Vagina (tissue), 2 donors: ENCODE data around the gene PRODH2. TPM values are rescaled to one million over a fixed set of nuclear protein-coding genes. Genes with fewer than 3 reads are reported as not detected.

ENCODE experiments used
- DNase-seq, 2 donors: peaks; one replicate each; pipeline ENCODE4 v3.0.0-alpha.2; 2017; ENCODE audit errors: extremely low spot score in 2 of 2
- H3K27ac ChIP-seq: fragments of 200-600 bp; sonication (generic); one replicate; pipeline ENCODE4 v1.5.1; 2019
- H3K27me3 ChIP-seq: fragments of 200-600 bp; sonication (generic); one replicate; pipeline ENCODE4 v1.5.1; 2019
- H3K36me3 ChIP-seq, 2 donors: fragments of 200-600 bp; sonication (generic); one replicate each; pipeline ENCODE4 v1.5.1; 2017 to 2019
- H3K4me1 ChIP-seq: fragments of 200-600 bp; sonication (generic); one replicate; pipeline ENCODE4 v1.5.1; 2019
- H3K4me3 ChIP-seq, 2 donors: fragments of 200-600 bp; sonication (generic); 1 replicate in 1 of 2; 2 replicates in 1 of 2; pipeline ENCODE4 v1.5.1; 2016 to 2019
- H3K9me3 ChIP-seq: fragments of 200-600 bp; sonication (generic); one replicate; pipeline ENCODE4 v1.5.1; 2019
- POLR2A ChIP-seq, 2 donors: fragments of 450-650 bp; IDR thresholded peaks; one replicate each; pipeline ENCODE4 v1.6.1; 2017; ENCODE audit warnings: antibody characterized with exemption in 2 of 2, mild to moderate bottlenecking in 2 of 2, moderate library complexity in 2 of 2
- POLR2AphosphoS5 ChIP-seq, 2 donors: sonication (generic); formaldehyde crosslinking; IDR thresholded peaks; one replicate each; pipeline ENCODE4 v1.9.0; 2017; ENCODE audit warnings: antibody characterized with exemption in 2 of 2, mild to moderate bottlenecking in 2 of 2, low read depth in 1 of 2; ENCODE audit not compliant: insufficient read depth in 1 of 2
- intact Hi-C: fragments of 100-400 bp; cut with DNase I; formaldehyde crosslinking; loops from one replicate; pipeline ENCODE4 v1.15.1; 2023
- total RNA-seq: library from RNA; depleted of rRNA; stranded (reverse); fragments of >200 nt; gene quantifications from one replicate; pipeline ENCODE4 v1.2.3, GENCODE V29; 2016
- TF ChIP-seq, protein P1 (sequence below), 3 experiments: fragments of 450-650 bp in 2 of 3; fragments of 200-600 bp in 1 of 3; sonication (generic) in 1 of 3; IDR thresholded peaks; one replicate each; pipeline ENCODE4 v1.5.1; 2017 to 2019; ENCODE audit warnings: antibody characterized with exemption in 3 of 3, mild to moderate bottlenecking in 2 of 3, moderate library complexity in 2 of 3

The PRODH2 gene
- total RNA-seq, 1 donor from 2014 or later, result not detected

DNA sequence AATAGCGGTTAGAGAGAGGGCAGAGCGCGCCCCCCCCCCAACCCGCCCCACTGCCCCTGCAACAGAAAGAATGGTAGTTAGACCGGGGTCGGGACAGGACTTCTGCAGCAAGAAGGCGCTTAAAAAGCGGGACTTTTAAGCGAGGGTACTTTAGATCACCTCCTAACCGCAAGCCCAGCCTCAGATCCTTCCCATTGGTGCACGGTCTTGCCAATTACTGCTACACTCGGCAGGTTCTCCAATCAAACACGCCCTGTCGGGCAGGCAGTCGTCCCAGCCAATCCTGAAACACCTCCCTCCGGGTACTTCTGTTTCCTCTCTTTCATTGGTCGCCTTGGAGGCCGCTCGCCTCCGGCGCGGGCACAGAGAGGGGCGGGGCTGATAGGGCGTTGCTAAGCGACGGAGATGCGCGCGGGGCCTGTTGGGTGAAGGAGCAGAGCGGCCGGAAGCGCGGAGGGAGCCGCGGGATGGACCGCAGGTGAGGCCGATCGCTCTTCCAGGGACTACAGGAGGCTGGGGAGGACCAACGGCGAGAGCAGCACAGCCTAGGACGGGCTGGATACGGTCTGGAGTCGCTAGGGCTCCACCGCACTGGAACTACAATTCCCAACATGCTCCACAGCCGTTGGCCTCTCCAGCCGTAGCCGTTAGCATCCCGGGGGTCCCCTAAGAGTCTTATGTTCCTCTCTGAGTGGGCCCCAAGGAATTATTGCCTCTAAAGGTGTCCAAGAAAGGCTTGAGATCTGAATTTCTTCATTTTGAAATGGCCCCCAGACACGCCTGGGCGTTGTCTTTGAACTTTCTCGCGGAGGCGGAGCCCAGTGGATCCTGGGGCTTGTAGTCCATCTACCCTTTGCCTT, 54.7 kb downstream of the PRODH2 start, which contains the start of gene PROSER3:
Gene PROSER3 (plus strand): TSS at position 428 of the 860 bp plus-strand sequence. CDS start 40 bp downstream, at position 468.
- H3K4me3 ChIP-seq, result peak within 1 kb of the TSS; percentile 84 to 88
- H3K27ac ChIP-seq, result peak within 1 kb of the TSS; percentile 97
- TF ChIP-seq, protein P1, sequence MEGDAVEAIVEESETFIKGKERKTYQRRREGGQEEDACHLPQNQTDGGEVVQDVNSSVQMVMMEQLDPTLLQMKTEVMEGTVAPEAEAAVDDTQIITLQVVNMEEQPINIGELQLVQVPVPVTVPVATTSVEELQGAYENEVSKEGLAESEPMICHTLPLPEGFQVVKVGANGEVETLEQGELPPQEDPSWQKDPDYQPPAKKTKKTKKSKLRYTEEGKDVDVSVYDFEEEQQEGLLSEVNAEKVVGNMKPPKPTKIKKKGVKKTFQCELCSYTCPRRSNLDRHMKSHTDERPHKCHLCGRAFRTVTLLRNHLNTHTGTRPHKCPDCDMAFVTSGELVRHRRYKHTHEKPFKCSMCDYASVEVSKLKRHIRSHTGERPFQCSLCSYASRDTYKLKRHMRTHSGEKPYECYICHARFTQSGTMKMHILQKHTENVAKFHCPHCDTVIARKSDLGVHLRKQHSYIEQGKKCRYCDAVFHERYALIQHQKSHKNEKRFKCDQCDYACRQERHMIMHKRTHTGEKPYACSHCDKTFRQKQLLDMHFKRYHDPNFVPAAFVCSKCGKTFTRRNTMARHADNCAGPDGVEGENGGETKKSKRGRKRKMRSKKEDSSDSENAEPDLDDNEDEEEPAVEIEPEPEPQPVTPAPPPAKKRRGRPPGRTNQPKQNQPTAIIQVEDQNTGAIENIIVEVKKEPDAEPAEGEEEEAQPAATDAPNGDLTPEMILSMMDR (IDR thresholded peaks at IDR 0.05), result no peak
- TF ChIP-seq POLR2AphosphoS5 (IDR thresholded peaks at IDR 0.05; ENCODE audit: insufficient read depth in 1 of 2, low read depth in 1 of 2) (peak; percentile 82 to 90), POLR2A (IDR thresholded peaks at IDR 0.05) (peak in 1 of 2 donors; percentile 59)
- H3K27me3 ChIP-seq, result no peaks in the 10 kb centered on the region
- intact Hi-C loops, result no loop called here
- no peaks in the 10 kb centered on the region for H3K9me3 ChIP-seq
- peaks cover 0 to 18% of the 10 kb centered on the region in 2 donors for H3K36me3 ChIP-seq
- peak; percentile 99 to 100 for DNase-seq
- H3K4me1 ChIP-seq, result peaks cover 42% of the 10 kb centered on the region

DNA sequence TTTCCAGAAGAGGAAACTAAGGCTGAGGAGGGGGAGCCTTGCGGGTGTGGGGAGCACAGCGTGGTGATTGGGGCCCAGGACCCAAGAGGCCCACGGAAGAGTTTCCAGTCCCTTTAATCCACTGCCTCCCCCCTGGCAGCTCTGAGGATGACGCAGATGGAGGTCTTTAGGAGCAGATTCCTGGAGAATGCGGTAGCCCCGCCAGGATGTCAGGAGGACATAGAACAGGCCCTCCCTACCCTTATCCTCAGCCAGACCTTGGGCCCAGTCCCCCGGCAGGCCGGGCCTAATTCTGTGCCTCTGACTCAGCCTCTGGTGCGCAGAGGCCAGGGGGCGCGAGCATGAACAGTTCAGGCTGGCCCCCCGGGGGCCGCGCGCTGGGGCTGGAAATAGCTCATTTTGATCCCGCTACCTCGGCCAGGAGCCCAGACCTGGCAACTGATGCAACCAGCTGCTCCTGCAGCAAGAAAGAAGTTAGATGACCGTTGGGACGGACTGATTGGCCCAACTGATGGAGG, 55.4 kb downstream of the PRODH2 start:
- peaks cover 42% of the 10 kb centered on the region for H3K4me1 ChIP-seq
- H3K4me3 ChIP-seq, result peak overlapping the region; percentile 61 to 88
- TF ChIP-seq POLR2AphosphoS5 (IDR thresholded peaks at IDR 0.05; ENCODE audit: insufficient read depth in 1 of 2, low read depth in 1 of 2), result peak; percentile 77 to 91
- TF ChIP-seq POLR2A (IDR thresholded peaks at IDR 0.05), result peak in 1 of 2 donors; percentile 22
- TF ChIP-seq, protein P1 (IDR thresholded peaks at IDR 0.05), result no peak
- peaks cover 0 to 25% of the 10 kb centered on the region in 2 donors for H3K36me3 ChIP-seq
- H3K27ac ChIP-seq, result peak overlapping the region; percentile 97
- no peaks in the 10 kb centered on the region for H3K27me3 ChIP-seq
- intact Hi-C loops, result no loop called here
- H3K9me3 ChIP-seq, result no peaks in the 10 kb centered on the region
- DNase-seq, result peak in 1 of 2 donors; percentile 99

DNA sequence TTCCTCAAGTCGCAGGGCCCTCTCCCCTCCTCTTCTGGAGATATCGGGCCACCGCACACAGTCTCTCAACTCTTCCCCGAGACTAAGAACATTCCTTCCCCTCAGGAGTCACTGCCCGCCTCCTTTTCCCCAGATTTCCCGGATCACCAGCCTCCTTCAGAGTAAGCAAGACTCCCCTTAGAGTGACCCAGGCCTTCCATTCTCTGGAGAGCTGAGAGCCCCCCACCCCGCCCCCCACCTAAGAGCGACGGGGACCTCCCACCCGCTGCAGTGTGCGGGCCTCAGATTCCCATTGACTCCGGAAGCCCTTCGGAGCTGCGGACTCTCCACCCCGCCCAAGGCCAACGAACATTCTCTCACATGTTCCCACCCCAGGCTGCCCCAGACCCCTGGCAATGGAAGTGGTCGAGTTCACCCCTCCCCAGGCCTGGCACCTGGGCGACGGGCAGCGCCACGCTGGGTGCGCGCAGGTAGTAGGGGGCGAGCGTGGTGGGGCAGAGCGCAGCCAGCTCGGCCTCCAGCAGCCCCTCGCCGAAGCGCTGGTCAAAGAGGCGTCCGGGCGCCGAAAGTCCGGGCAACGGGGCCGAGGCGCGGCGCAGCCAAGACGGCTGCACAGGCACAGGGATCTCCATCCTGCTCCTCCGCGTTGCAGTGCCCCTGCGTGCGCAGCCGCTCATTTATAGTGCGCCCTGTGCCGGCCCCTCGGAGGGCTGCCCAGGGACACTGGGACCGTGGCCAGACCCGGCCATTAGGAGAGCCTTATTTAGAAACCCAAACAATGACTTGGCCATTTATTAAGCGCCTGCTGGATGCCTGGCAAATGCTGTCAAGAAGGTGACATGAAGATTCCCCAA, 56.0 kb downstream of the PRODH2 start, which contains the start of gene HSPB6:
Gene HSPB6 (minus strand): TSS at position 653 of the 854 bp plus-strand sequence. CDS start 21 bp downstream, at position 632.
- Histone ChIP-seq H3K36me3 (peaks cover 0 to 29% of the 10 kb centered on the region in 2 donors), H3K4me3 (peak within 1 kb of the TSS; percentile 61 to 88), H3K9me3 (no peaks in the 10 kb centered on the region), H3K4me1 (peaks cover 42% of the 10 kb centered on the region), H3K27me3 (no peaks in the 10 kb centered on the region), H3K27ac (peak within 1 kb of the TSS; percentile 97)
- intact Hi-C loops, result no loop called here
- peak in 1 of 2 donors; percentile 92 for DNase-seq
- peak in 1 of 2 donors; percentile 50 for TF ChIP-seq POLR2A (IDR thresholded peaks at IDR 0.05)
- TF ChIP-seq, protein P1 (IDR thresholded peaks at IDR 0.05), result no peak
- peak in 1 of 2 donors; percentile 92 for TF ChIP-seq POLR2AphosphoS5 (IDR thresholded peaks at IDR 0.05; ENCODE audit: insufficient read depth in 1 of 2, low read depth in 1 of 2)

DNA sequence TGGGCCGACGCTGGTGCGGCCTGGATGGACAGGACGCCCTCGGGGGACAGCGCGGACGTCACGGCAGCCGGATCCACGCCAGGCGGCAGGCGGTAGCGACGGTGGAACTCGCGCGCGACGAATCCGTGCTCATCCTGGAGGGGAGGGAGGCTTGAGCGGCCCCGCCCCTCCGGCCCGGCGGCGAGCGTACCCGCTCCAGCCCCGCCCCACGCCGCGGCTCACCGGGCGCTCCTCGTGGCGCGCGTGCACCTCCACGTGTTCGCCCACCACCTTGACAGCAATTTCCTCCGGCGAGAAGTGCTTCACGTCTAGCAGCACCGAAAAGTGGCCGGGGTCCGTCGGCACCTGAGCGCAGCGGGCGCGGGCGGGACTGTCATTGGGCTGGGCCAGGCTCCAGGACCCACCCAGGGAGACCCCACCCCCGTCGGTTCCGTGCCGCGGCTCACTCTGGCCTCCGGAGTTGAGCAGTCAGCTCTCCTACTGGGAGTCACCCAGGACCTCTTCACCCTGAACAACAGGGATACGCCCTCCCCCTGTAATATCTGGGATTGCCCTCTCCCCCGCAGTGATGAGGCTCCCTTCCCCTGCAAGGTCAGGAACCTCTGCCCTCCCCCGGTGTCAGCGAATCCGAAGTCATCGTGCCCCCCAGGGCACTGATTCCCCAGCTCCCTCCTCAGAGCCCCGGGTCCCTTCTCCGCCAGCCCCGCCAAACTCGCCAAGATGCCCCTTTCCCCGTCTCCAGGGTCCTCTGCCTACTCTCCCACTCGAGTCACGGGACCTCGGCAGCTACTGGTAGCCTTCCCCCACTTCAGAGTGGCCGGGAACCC, 56.9 kb downstream of the PRODH2 start:
- Histone ChIP-seq H3K27me3 (no peaks in the 10 kb centered on the region), H3K4me3 (peak overlapping the region; percentile 61 to 88), H3K4me1 (peaks cover 42% of the 10 kb centered on the region), H3K27ac (peak overlapping the region; percentile 97), H3K9me3 (no peaks in the 10 kb centered on the region), H3K36me3 (peaks cover 0 to 27% of the 10 kb centered on the region in 2 donors)
- peak in 1 of 2 donors; percentile 83 for TF ChIP-seq POLR2AphosphoS5 (IDR thresholded peaks at IDR 0.05; ENCODE audit: insufficient read depth in 1 of 2, low read depth in 1 of 2)
- no peak for TF ChIP-seq POLR2A (IDR thresholded peaks at IDR 0.05)
- TF ChIP-seq, protein P1 (IDR thresholded peaks at IDR 0.05), result no peak
- DNase-seq, result peak in 1 of 2 donors; percentile 95
- intact Hi-C loops, result no loop called here
